GM12891 (cell line): ENCODE measurements around the gene PARP12.

Experiments
- POLR2A ChIP-seq: IDR thresholded peaks from 2 replicates; pipeline ENCODE4 v1.6.1; 2011; ENCODE audit warnings: low read depth, low read length, control low read depth
- POLR2AphosphoS5 ChIP-seq: IDR thresholded peaks from 2 replicates; pipeline ENCODE4 v1.6.1; 2011; ENCODE audit warnings: low read depth, low read length, control low read depth
- POU2F2 ChIP-seq: IDR thresholded peaks from 2 replicates; pipeline ENCODE4 v1.6.1; 2011; ENCODE audit warnings: low read depth, mild to moderate bottlenecking, control low read depth, low read length, moderate library complexity
- TAF1 ChIP-seq: IDR thresholded peaks from 2 replicates; pipeline ENCODE4 v1.6.1; 2011; ENCODE audit warnings: low read depth, low read length, control low read depth

DNA sequence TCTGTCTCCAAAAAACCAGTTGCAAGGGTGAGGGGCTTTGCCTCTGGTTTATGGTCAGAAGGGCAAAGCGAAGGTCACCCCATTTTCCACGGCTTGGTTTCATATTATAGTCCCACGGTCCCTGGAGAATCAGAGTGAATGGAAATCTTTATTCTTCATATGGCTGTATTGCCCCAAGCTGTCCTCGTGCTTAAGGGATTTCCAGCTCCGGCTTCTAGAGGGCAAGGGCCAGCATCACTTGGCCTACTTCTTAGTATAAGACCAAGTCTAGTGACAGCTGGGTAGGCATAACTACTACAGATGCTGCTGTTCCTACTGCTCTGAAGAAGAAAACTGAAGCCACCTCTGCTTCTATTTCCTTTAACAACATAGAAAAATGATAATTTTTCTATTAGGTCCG, 63.2 kb downstream of the PARP12 start:
- TF ChIP-seq POLR2A: no peak
- no peak for TF ChIP-seq TAF1
- no peak for TF ChIP-seq POLR2AphosphoS5
- no peak for TF ChIP-seq POU2F2
